ENCODE data around the gene PITPNM1.

GRCh38 chr11:67524480-67524808, 19.3 kb upstream of the PITPNM1 start:
- no peak for TF ChIP-seq CTCF (conservative IDR thresholded peaks at IDR 0.05 in 1 of 2, IDR thresholded peaks at IDR 0.05 in 1 of 2; ENCODE audit: low read depth in 1 of 2, low read length in 2 of 2)
- no peak for TF ChIP-seq EZH2 (IDR thresholded peaks at IDR 0.05; ENCODE audit: low read length, missing control alignments)

Measured in fibroblast of lung (primary cell).